HEK293T (cell line): ENCODE results near the gene RNF44.

ENCODE experiments used
- FOXA1 ChIP-seq: fragments of 450-650 bp; IDR thresholded peaks from 2 replicates; pipeline ENCODE4 v1.6.1; 2016; ENCODE audit warnings: mild to moderate bottlenecking
- FOXM1 ChIP-seq: fragments of 450-650 bp; IDR thresholded peaks from 2 replicates; pipeline ENCODE4 v1.6.1; 2017; ENCODE audit warnings: mild to moderate bottlenecking, borderline replicate concordance
- L3MBTL2 ChIP-seq: fragments of 450-650 bp; conservative IDR thresholded peaks from 2 replicates; pipeline ENCODE4 v1.6.1; 2016; ENCODE audit warnings: mild to moderate bottlenecking
- LEF1 ChIP-seq: fragments of 450-650 bp; IDR thresholded peaks from 2 replicates; pipeline ENCODE4 v1.6.1; 2017; ENCODE audit warnings: mild to moderate bottlenecking, borderline replicate concordance
- NFRKB ChIP-seq: fragments of 450-650 bp; IDR thresholded peaks from 2 replicates; pipeline ENCODE4 v1.6.1; 2016; ENCODE audit warnings: mild to moderate bottlenecking, moderate library complexity
- SUZ12 ChIP-seq: fragments of 450-650 bp; IDR thresholded peaks from 2 replicates; pipeline ENCODE4 v1.6.1; 2016; ENCODE audit warnings: mild to moderate bottlenecking

GRCh38 chr5:176581361-176581760 lies 44.2 kb upstream of the RNF44 start:
- no peak for TF ChIP-seq SUZ12
- TF ChIP-seq FOXM1 = no peak
- no peak for TF ChIP-seq FOXA1
- TF ChIP-seq LEF1 = no peak
- TF ChIP-seq L3MBTL2 = no peak
- TF ChIP-seq NFRKB = no peak
